Activated CD8-positive, alpha-beta memory T cell treated with anti-CD3 and anti-CD28 coated beads, Interleukin-2, amount 50 U/mL, for 4 hours (primary cell): ENCODE results near the gene HMG20A.
A peak's percentile ranks its signal among the peaks of the same experiment; 100 is the strongest.
"Not testable (repeated sequence)": the region's sequence is repeated elsewhere in the genome, so short reads cannot be mapped to it uniquely, and the experiment has no call there.

ENCODE experiments used
- DNase-seq: peaks from one replicate; pipeline ENCODE4 v3.0.0-alpha.2; 2020

Gene HMG20A

DNA sequence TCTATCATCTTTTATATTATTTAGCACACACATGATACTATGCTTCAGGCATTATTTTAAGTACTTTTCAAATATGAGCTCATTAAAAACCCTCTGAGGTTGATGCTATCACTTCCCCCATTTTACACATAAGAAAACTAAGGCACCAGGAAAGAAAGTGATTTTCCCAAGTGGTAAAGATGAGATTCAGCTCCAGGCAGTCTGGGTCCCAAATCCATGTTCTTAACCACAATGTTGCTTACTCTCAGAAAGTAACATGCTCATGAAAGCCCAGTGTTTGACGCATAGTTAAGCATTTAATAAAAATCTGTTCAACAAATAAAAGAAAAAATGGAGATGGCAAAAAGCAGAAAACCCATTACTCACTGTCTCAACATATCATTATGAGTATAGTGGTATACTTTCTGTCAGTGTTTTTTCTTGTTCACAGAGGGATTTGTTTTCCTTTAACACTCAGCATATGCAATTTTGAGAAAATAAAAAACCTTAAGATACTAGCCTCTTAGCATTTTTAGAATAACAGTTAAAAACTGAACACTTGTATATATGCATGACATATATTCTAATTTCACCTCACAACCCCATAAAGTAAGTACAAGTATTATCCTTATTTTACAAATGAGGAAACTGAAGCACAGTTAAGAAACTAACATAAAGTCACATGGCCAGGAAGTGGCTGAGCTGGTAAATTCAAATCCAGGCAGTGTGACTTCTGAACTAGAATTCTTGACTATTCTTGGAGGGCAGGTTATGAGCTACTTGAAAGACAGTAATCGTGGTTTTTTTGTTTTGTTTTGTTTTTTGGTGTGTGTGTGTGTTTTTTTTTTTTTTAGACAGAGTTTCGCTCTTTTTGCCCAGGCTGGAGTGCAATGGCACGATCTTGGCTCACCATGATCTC, 11.2 kb upstream of the HMG20A start:
- DNase-seq, result no peak

DNA sequence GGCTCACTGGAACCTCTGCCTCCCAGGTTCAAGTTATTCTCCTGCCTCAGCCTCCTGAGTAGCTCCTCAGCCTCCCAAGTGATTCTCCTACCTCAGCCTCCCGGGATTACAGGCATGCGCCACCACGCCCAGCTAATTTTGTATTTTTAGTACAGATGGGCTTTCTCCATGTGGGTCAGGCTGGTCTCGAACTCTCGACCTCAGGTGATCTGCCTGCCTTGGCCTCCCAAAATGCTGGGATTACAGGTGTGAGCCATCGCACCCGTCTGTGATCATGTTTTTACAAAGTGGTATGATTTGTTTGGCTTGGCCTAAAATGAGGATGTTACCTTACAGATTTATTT, 10.6 kb upstream of the HMG20A start:
- not testable (repeated sequence) for DNase-seq

DNA sequence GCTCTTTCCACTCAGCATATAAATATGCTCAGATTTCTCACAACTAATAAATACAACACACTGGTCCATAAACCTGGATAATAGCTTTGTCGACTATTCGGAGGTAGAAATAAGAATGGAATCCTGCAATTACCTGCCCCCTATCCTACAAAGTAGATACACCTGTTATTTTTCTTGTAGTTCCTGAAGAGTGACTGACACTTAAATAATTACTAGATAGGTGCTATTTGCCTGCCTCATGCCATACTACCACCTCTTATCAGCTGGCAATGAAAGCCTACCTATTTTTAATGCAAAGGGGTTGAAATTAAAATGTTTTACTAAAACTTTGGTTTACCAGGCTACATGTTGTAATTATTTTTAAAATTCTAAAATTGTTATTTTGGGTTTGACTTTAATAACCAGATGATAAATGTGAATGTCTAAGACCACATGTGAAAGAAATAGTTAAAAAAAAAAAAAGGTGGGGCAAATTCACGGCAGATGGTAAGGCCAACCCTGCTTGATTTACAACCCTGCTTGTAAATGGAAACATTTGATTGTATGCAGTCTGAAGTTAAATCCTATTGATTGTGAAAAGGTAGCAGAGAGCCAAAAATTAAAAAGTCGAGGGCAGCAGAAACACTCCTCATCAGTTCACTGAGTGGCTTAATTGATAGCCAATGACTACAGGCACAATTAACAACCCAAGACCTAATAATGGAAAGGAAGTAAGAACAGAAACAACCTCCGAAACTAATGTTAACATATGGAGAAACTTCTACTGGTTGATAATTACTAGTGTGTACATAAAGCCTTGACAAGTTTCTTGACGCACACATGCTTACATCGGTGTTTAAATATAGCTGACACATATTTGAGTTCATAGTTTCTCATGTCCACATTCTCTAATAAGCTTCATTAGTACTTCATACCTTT, 9.7 kb upstream of the HMG20A start:
- no peak for DNase-seq

DNA sequence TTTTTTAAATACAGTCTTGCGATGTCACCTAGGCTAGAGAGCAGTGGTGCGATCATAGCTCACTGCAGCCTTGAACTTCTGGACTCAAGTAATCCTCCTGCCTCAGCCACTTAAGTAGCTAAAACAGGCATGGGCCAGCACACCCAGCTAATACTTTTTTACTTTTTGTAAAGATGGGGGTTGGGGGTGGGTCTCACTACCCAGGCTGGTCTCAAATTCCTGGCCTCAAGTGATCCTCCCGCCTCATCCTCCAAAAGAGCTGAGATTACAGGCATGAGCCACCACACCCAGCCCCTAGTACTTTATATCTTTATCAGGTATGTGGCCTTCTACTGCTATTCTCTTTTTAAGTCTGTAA, 9.1 kb upstream of the HMG20A start:
- DNase-seq, result no peak

DNA sequence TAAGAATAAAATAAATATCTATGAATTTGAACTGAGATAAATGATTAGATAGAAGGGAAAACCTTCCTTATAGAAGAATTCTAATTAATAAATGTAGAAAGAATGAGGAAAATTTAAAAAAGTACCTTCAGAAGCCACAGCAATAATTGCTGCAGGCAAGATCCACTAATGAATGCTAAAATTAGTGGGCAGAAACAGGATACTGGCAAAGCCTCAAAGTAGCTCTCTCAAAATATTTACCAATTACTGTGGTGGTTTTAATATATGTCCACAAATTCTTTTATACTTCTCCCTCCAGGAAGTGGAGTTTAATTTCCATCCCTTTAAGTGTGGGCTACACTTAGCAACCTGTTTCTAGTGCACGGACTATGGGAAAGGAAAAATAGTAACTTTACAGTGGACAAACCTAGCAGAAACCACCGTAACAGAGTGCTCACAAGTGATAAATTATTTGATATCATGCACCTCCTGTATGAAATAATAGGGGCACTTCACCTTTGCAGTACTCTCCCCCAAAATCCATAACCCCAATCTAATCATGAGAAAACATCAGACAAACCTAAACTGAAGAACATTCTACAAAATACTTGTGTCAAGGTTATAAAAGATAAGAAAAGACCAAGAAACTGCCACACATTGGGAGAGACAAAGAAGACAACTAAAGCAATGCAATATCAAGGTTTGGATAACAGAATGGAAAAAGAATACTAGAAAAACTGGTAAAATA, 7.6 kb upstream of the HMG20A start:
- DNase-seq, result no peak

DNA sequence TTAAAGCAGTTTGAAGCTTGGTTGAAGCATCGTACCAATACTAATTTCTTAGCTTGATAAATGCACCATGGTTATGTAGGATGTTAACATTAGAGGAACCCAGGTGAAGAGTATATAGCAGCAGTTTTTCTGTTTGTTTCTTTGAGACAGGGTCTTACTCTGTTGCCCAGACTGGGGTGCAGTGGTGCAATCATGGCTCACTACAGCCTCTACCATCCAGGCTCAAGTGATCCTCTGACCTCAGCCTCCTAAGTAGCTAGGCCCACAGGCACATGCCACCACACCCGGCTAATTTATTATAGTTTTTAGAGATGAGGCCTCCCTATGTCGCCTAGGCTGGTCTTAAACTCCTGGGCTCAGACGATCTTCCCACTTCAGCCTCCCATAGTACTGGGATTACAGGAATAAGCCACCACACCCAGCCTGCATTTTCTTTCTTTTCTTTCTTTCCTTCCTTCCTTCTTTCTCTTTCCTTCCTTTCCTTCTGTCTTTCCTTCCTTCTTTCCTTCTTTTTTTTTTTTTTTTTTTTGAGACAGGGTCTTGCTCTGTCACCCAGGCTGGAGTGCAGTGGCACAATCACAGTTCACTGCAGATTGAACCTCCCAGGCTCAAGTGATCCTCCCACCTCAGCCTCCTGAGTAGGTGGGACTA, 6.9 kb upstream of the HMG20A start:
- DNase-seq, result no peak

DNA sequence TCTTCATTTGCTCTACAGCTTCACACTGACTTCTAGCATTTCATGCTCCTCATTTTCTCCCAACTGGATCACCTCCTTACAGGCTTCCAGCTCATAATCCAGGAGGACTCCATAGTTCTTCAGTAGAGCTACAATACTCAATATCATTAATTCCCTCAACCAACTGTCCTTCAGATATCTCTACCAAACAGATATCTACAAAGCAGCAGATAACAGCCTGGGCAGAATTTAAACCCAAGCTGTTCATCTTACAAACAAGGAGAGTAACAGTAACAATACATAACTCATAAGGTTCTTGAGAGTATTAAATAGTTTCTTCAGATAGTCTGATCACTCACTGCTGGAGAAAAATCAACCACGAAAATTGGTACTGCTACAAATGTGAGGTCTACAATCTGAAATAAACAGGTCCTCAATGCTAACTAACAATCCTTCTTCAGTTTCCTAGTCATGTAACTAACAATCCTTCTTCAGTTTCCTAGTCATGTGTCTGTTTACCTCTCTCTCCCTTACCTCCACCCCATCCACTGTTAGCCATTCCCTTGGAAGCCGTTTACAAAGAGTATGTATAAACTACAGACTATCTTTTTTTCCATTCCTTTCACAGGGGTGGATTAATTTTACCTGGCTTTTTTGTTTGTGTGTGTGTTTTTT, 5.8 kb upstream of the HMG20A start:
- DNase-seq, result no peak

DNA sequence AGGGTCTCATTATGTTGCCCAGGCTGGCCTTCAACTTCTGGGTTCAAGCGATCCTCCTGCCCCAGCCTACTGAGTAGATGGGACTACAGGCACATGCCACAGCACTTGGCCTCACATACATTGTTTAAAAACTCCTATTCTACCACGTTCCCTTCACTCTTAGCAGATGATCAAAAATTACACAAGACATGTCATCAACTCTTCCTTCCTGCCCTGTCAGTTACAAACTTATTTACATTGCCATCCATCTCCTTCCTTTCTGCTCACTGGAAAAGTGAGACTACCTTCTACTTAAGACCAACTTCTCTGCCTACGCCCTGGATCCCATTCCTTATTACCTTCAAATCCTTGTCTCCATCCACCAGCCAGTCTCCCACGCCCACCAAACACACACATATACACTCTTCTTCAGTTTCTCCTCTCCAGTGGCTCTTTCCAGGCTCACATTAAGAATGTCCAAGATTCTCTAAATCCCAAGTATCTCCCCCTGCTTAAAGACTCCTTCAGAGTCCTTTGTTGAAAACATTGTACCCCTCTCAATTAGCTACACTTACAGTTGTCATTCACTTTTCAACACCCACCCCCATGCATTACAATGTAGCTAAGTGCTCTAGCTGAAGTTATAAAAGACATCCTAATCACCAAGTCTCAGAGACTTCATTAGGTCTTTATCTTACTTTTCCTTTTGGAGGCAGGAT, 5.1 kb upstream of the HMG20A start:
- no peak for DNase-seq

DNA sequence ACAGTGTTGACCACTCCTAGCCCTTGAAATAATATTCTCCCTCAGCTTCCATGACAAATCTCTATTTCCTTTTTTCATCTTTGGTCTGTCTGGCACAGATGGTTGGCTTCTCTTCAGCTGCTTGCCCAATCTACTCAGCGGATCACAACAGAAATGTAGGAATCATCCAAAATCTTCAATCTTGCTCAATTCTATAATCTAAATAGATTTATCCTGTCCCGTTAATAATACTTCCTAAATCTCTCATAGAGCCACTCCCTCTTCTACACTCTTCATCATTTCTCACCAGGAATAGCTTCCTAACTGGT, 4.6 kb upstream of the HMG20A start:
- no peak for DNase-seq

DNA sequence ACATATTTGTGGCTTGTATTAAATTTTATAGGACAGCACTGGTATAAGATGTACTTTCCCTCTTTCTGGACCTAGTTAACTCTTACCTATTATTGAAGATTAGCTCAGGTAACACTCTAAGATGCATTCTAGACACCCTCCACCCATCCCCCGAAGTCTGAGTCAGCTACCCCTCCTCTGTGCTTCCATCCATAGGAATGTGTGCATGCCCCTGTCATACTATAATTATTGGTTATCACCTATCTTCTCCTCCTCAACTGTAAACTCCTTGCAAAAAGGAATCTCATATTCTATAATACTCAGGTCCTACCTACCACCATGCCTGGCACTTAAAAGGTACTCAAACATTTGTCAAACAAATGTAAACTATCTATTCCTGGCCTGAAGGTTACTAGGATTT, 3.7 kb upstream of the HMG20A start:
- no peak for DNase-seq

DNA sequence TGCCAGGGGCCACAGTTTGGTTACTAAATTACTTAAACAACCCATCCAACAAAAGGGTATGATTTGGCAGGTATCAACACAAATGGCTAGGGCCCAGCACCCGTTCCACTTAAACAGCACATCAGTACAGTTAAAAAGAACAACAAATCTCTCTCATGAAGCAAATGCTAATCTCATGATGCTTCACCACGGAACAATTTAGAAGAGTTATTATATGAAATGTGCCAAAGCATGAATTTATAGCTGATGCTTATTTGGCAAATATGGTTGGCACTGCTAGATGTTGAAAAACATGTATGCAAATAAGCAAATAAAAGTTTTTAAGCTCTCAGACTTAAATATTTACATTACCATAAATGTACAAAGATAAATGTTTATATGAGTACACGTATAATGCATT, 3.1 kb upstream of the HMG20A start:
- no peak for DNase-seq

DNA sequence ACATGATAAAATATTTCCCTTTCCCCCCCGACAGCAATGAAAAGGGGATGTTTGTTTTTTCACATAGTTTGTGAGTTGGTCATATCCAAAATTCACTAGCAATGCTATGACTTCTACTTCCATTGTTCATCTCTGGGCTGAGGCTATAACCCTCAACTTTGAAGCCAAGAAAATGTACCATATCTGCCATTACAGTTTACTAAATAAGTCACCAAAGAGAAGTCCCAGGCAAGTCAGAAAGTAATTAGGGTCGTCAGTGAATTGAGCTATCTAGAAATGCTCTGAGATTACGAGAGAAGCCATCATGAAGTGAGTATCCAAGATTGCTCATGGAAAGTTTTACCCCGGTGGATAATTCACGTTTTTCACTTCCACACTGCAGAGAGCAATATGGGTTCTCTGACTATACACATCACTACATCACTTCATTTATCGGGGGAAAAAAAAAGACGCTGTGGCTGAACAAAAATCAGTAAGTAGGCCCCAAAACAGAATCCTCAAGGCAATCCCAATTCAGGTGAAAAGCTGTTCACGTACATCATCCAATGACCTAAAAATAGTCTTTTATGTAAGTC, 2.2 kb upstream of the HMG20A start:
- DNase-seq, result no peak

DNA sequence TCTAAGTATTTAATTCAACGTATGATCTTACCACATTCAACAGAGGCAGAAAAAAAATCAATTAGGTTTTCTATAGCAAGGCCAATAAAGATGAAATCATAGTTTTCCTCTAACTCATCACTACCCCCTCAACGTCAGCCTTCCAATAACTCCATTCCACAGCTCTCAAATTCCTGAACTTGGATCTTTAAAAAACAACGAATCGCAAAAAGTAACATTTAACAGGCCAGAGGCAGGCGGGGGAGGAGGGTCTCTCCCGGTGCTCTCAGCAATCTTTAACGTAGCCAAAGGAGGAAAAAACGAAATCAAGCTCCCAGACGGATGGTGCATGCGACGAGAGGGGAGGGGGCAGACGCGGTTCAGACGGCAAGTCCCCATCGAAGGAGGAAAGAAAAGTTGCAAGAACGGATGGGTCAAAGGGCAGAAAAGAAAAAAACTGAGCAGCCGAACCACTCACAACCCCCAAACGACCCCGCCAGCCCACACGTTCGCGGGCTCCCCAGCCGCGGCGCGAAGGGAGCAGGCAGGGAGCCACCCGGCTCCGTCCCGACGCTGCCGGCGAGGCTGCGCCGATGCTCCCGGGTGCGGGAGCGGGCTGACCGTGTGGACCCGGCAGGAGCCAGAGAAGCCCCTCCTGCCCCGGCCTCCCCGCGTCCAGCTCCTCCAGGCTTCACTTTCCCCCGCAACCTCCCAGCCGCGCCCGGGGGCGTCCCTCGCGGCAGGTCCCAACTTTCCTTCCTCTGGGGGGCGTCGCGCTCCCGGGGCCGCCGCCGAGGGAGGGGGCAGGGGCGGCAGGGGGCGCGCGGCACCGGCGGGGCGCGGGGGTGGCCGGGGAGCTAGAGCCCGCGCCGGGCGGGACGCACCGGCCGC, 1.5 kb upstream of the HMG20A start:
- peak; percentile 55 for DNase-seq

DNA sequence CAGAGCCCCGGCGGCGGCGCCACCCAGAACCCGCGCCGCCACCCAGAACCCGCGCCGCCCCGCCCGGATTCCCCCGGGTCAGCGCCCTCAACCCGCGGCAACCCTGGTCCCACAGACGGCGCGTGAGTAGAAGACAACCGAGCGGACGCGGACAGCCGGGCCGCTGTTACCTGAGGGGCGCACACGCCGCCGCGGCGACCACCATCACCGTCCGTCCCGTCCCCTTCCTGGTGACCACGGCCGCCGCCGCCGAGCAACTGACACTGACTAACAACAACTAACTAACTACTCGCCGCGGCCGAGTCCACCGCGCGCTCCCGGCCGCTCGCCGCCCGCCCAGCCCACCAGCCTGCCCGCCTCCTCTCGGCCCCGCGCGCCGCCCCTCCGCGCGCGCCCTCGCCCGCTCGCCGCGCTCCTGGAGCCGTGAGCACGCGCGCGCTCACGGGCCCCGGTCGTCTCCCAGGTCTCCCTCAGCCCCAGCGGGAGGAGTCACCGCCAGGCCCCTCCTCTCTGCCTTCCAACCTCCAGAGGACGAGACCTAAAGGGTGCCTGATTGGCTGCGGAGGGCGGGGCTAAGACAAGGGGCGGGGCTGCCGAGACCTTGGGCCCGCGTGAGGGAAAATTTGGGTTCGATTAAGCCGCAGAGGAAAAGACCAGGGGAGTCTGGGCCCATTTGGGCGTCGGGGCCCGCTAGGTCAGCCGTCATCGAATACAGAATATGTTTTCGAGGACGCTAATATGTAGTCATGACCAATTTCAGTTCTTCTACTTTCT, 665 bp upstream of the HMG20A start, which contains the start of gene PEAK1:
TSS of gene PEAK1 (minus strand) at position 269 of the 774 bp plus-strand sequence. CDS start 238,178 bp downstream, outside the sequence.
- peak; percentile 100 for DNase-seq

DNA sequence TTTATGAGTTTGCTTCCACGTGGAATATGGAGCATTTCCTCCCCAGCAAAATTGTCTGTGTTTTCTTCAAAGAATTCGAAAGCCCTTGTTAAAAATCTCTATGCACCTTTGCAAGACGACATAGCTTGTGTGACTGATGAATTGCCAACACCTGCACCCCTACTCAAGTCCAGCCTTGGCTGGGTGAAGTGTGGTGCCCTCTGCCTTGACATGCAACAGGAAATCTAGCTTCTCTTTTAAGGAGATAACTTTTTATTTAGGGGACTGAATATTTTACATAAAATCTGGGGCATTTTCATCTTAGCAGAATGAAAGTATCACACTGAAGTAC, 647 bp downstream of the HMG20A start:
- DNase-seq, result no peak

DNA sequence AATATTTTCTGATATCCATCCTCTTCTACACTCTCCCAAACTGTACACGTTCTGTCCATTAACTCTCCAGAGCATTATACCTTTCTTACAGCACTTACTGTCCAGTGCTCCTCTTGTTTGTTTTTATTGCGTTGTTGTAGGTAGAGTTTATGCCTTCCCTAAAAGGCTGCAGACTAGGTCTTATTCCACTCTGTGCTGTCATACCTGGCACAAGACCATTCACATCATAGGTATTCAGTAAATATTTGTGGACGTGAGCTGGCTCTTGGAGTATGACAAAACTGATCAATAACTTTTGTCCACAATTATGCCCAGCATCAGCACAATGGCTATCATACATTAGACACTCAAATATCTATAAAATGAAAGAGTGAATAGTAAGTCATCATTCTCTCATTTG, 4.4 kb downstream of the HMG20A start:
- no peak for DNase-seq

DNA sequence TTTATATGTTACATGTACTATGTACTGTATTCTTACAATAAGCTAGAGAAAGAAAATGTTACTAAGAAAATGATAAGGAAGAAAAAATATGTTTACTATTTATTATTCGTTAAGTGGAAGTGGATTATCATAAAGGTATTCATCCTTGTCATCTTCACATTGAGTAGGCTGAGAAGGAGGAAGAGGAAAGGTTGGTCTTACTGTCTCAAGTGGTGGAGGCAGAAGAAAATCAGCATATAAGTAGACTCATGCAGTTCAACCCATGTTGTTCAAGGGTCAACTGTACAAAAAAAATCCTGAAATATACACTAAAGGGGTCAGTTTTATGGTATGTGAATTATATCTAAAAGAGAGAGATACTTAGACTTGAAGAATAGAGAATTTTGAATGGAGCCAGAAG, 5.7 kb downstream of the HMG20A start:
- no peak for DNase-seq

DNA sequence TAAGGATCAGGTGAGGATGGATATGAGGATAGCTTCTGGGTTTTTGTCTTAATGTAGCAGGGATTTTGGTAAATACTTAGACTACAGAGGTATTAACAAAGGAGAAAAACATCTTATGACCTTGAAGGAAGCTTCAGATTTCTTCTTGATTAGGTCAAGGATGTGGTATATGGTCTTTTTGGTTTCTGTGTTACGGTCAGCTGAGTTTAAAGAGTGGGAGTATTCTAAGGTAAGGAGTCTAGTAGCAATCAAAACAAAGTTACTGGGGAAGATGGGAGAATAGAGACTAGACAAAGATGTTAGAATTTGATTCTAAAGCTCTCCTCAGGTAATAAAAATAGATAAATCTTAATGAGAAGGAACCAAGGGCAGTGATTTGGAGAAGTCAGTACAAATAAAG, 6.2 kb downstream of the HMG20A start:
- DNase-seq, result no peak

DNA sequence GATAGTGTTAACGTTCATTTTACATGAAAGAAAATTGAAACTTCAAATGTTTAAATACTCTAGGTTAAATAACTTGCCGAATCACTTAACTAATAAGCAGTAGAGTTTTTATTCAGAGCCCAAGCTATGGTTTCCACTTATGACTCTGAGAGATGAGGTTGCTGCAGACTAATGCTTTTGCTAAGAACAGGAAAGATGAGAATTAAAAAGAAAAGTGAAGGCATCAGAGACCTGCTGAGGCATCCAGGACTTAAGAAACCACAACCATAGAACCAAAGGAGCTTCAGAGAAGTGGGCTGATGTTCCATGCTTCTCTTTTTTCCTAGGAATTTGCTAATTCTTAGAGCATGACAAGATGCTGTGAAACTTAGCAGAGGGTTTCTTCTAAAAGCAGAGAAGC, 9.5 kb downstream of the HMG20A start:
- DNase-seq, result no peak

DNA sequence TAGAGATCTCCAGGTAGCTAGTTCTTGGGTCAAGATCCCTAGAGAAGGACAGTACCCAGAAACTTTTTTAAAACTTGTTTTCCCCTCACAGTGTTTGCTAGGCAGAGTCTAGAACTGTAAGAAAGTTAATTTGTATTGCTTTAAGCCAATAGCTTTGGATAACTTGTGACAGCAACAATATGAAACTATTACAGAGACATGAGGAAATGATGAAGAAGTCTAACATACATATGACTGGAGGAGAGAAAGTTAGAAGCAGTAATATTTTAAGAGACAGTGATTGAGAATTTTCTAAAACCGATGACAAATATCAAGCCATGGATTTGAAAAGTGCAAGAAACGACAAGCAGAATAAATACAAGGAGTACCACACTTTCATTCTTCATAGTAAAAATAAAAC, 10.0 kb downstream of the HMG20A start:
- no peak for DNase-seq
